Parathyroid adenoma (tissue), 2 donors: ENCODE results near the gene GID4.

Experiments
- H2AFZ ChIP-seq: fragments of 300-600 bp; sonication (generic); one replicate; pipeline ENCODE4 v1.7.0; 2017; ENCODE audit warnings: antibody characterized with exemption, mild to moderate bottlenecking
- H3K27ac ChIP-seq: fragments of 300-600 bp; sonication (generic); one replicate; pipeline ENCODE4 v1.7.0; 2017
- H3K27me3 ChIP-seq: fragments of 300-600 bp; sonication (generic); one replicate; pipeline ENCODE4 v1.7.0; 2017; ENCODE audit warnings: low read length; ENCODE audit not compliant: control insufficient read depth, insufficient read depth
- H3K36me3 ChIP-seq: fragments of 300-600 bp; sonication (generic); one replicate; pipeline ENCODE4 v1.7.0; 2017; ENCODE audit warnings: low read length; ENCODE audit not compliant: control insufficient read depth, insufficient read depth
- H3K4me1 ChIP-seq: fragments of 300-600 bp; sonication (generic); one replicate; pipeline ENCODE4 v1.7.0; 2017; ENCODE audit warnings: control low read depth
- H3K4me2 ChIP-seq: fragments of 300-600 bp; sonication (generic); one replicate; pipeline ENCODE4 v1.7.0; 2017; ENCODE audit warnings: low read length
- H3K4me3 ChIP-seq: fragments of 300-600 bp; sonication (generic); one replicate; pipeline ENCODE4 v1.7.0; 2017; ENCODE audit warnings: low read depth, low read length
- H3K79me2 ChIP-seq: fragments of 300-600 bp; sonication (generic); one replicate; pipeline ENCODE4 v1.7.0; 2017; ENCODE audit warnings: control low read depth
- H3K9ac ChIP-seq: fragments of 300-600 bp; sonication (generic); one replicate; pipeline ENCODE4 v1.7.0; 2017; ENCODE audit warnings: mild to moderate bottlenecking
- H3K9me3 ChIP-seq: fragments of 300-600 bp; sonication (generic); one replicate; pipeline ENCODE4 v1.7.0; 2017; ENCODE audit warnings: low read length; ENCODE audit not compliant: control insufficient read depth
- TF ChIP-seq, protein P1 (sequence below): fragments of 300-600 bp; sonication (generic); IDR thresholded peaks from one replicate; pipeline ENCODE4 v1.7.0; 2017; ENCODE audit warnings: antibody characterized with exemption, mild to moderate bottlenecking
- donor health status: primary hyperparathyroidism.

Gene GID4

DNA sequence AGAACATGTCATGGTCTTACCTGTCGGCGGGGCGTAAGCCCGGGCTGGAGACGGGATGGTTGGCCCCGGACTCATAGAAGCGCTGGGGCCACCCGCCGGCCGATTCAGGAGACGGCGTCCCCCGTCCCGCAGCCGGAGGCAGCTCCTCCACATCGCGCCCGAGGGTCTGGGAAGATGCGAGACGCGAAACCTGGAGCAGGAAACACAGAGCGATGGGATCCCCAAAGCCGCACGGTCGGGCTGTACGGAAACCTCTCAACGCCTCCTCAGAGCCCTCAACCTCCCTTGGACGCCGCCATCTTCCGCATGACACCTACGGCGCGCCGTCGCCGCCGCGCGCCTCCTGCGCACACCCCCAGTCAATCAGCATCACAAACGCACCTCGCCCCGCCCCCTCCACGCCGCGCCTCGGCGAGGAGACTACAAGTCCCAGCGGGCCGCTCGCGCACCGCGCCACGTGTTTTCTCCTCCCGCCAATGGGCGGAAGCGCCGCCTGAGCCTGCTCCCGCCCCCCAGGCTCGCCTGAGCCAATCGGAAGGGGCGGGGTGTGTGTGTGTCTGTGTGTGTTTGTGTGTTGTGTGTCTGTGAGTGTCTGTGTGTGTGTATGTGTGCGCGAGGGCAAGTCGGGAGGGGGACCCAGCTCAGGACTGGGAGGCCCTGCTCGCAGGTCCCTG is at the start of gene GID4, which contains the start of gene ATPAF2:
GID4 (plus strand) TSS at position 548 of the 674 bp plus-strand sequence; CDS start at position 605, 57 bp downstream.
ATPAF2 (minus strand) TSS at position 308 of the 674 bp plus-strand sequence; CDS start at position 153, 155 bp downstream.
- H3K9me3 ChIP-seq = no peaks in the 10 kb centered on the region
- peak within 1 kb of the TSS; percentile 82 for H3K4me3 ChIP-seq
- H3K36me3 ChIP-seq = no peaks in the 10 kb centered on the region
- peaks cover 26% of the 10 kb centered on the region for H3K4me1 ChIP-seq
- H3K27ac ChIP-seq = peak within 1 kb of the TSS; percentile 42
- H2AFZ ChIP-seq = peak within 1 kb of the TSS; percentile 89
- peak within 1 kb of the TSS; percentile 17 for H3K9ac ChIP-seq
- H3K27me3 ChIP-seq = no peaks in the 10 kb centered on the region
- H3K79me2 ChIP-seq = peaks cover 52% of the 10 kb centered on the region
- TF ChIP-seq, protein P1, sequence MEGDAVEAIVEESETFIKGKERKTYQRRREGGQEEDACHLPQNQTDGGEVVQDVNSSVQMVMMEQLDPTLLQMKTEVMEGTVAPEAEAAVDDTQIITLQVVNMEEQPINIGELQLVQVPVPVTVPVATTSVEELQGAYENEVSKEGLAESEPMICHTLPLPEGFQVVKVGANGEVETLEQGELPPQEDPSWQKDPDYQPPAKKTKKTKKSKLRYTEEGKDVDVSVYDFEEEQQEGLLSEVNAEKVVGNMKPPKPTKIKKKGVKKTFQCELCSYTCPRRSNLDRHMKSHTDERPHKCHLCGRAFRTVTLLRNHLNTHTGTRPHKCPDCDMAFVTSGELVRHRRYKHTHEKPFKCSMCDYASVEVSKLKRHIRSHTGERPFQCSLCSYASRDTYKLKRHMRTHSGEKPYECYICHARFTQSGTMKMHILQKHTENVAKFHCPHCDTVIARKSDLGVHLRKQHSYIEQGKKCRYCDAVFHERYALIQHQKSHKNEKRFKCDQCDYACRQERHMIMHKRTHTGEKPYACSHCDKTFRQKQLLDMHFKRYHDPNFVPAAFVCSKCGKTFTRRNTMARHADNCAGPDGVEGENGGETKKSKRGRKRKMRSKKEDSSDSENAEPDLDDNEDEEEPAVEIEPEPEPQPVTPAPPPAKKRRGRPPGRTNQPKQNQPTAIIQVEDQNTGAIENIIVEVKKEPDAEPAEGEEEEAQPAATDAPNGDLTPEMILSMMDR = peak; percentile 12
- peak within 1 kb of the TSS; percentile 90 for H3K4me2 ChIP-seq

DNA sequence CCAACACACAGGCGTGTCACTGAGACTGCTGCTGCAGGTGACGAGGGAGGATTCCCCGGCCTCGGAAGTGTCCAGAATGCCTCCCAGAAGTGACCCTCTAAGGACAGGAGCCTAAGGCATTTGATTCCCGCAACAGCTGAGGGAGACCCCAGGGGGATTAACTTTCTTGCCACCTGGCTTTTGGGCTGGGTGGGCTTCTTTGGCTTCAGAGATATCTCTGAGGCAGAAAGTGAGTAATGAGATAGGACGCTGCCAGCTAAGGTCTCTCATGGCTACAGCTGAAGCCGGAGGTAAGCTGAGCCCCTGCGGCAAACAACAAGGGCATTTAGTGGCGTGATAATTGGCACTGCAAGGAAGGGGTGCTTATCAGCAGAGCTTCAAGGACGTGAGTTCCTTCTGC is 49.6 kb upstream of the GID4 start:
- Histone ChIP-seq H3K27ac (no peak overlapping the region), H3K36me3 (no peaks in the 10 kb centered on the region), H3K79me2 (no peaks in the 10 kb centered on the region), H3K27me3 (no peaks in the 10 kb centered on the region), H2AFZ (no peak overlapping the region), H3K4me2 (no peak overlapping the region), H3K9ac (no peak overlapping the region), H3K9me3 (no peaks in the 10 kb centered on the region), H3K4me3 (no peak overlapping the region), H3K4me1 (peaks cover 6% of the 10 kb centered on the region)
- TF ChIP-seq, protein P1 = no peak

DNA sequence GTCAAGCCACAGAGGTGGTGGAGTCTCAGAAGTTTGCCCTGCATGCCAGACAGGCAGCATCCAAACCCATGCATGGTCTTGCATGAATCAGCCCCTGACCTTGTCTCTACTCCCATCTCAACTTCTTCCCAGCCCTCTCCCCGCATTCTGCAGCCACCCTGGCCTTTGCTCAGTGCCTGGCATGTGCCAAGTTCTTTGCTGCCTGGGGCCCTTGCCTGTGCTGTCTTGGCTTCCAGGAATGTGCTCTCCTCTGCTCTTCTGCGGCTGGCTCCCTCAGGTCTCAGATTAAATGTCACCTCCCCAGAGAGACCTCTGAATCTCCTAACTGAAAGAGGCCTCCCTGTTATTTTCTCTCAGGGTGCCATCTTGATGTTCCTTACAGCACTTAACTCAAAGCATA is 48.9 kb upstream of the GID4 start:
- no peak overlapping the region for H3K4me3 ChIP-seq
- H3K36me3 ChIP-seq = no peaks in the 10 kb centered on the region
- H2AFZ ChIP-seq = peak overlapping the region; percentile 24
- H3K9ac ChIP-seq = no peak overlapping the region
- TF ChIP-seq, protein P1 = no peak
- no peaks in the 10 kb centered on the region for H3K27me3 ChIP-seq
- H3K27ac ChIP-seq = peak overlapping the region; percentile 24
- H3K4me1 ChIP-seq = peaks cover 6% of the 10 kb centered on the region
- H3K4me2 ChIP-seq = no peak overlapping the region
- no peaks in the 10 kb centered on the region for H3K9me3 ChIP-seq
- no peaks in the 10 kb centered on the region for H3K79me2 ChIP-seq

DNA sequence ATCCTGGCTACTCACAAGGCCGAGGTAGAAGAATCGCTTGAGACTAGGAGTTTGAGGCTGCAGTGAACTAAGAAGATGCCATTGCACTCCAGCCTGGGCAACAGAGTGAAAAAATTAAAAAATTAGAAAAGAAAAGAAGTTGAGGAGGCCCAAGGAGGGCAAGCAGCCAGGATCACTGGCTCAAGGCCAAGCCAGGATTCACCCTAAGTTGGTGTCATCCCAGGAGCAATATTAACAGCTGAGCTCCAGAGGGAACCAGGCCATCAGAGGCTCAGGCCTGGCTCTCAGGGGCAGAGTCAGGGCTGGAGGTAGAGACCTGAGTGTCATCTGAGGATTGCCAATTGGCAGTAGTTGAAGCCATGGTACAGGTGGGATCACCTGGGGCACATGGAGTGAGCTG is 45.8 kb upstream of the GID4 start:
- Histone ChIP-seq H3K9me3 (no peaks in the 10 kb centered on the region), H3K79me2 (no peaks in the 10 kb centered on the region), H3K4me3 (no peak overlapping the region), H3K27me3 (no peaks in the 10 kb centered on the region), H3K9ac (no peak overlapping the region), H2AFZ (no peak overlapping the region), H3K4me2 (no peak overlapping the region), H3K4me1 (peaks cover 6% of the 10 kb centered on the region), H3K36me3 (no peaks in the 10 kb centered on the region), H3K27ac (no peak overlapping the region)
- TF ChIP-seq, protein P1 = no peak

DNA sequence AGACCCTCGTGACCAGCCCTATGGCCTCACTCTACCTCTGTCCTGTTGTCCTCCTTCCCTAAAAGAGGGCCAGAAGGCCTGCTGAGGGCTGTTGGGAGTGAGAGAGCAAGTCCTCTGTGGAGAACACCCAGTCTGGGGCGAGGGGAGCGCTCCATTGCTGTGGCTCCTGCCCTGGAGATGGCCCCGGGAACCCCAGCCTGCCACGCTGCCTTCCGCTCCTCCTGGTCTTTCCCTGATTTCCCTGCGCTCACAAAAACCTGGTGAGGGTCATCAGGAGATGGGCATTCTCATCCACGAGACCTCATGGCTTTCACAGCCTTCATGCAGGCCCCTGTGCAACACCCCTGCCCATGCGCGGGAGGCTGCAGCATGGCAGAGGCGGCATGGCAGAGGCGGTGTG is 45.4 kb upstream of the GID4 start:
- H3K9me3 ChIP-seq = no peaks in the 10 kb centered on the region
- no peak overlapping the region for H3K27ac ChIP-seq
- H3K4me3 ChIP-seq = no peak overlapping the region
- H2AFZ ChIP-seq = no peak overlapping the region
- no peak overlapping the region for H3K9ac ChIP-seq
- H3K4me2 ChIP-seq = no peak overlapping the region
- TF ChIP-seq, protein P1 = no peak
- no peaks in the 10 kb centered on the region for H3K27me3 ChIP-seq
- H3K36me3 ChIP-seq = no peaks in the 10 kb centered on the region
- H3K4me1 ChIP-seq = peaks cover 6% of the 10 kb centered on the region
- H3K79me2 ChIP-seq = no peaks in the 10 kb centered on the region
